Progenitor cell of endocrine pancreas (in vitro differentiated cells): ENCODE data around the gene ADCY5. TPM values are rescaled to one million over a fixed set of nuclear protein-coding genes. Genes with fewer than 3 reads are reported as not detected.

Experiments
- DNase-seq: peaks from one replicate; pipeline ENCODE4 v3.0.0; 2021; ENCODE audit warnings: low spot score; ENCODE audit not compliant: unreplicated experiment
- H3K27ac Mint-ChIP-seq: 2 replicates; pipeline ENCODE4 v1.8.0; 2021; ENCODE audit warnings: mild to moderate bottlenecking, moderate library complexity, mixed read lengths
- H3K27me3 Mint-ChIP-seq: 2 replicates; pipeline ENCODE4 v1.8.0; 2021; ENCODE audit warnings: mixed read lengths
- H3K36me3 Mint-ChIP-seq: 2 replicates; pipeline ENCODE4 v1.8.0; 2022; ENCODE audit warnings: mixed read lengths; ENCODE audit not compliant: insufficient read depth
- H3K4me1 Mint-ChIP-seq: 2 replicates; pipeline ENCODE4 v1.8.0; 2021; ENCODE audit warnings: low read depth, mixed read lengths
- H3K4me3 Mint-ChIP-seq: 2 replicates; pipeline ENCODE4 v1.8.0; 2021; ENCODE audit warnings: low read depth, mild to moderate bottlenecking, moderate library complexity, mixed read lengths
- H3K9me3 Mint-ChIP-seq: 2 replicates; pipeline ENCODE4 v1.8.0; 2021; ENCODE audit warnings: low read depth, mixed read lengths
- total RNA-seq: library from RNA; stranded (reverse); gene quantifications from 2 replicates; pipeline ENCODE4 v1.2.1, GENCODE V29; 2021
- TF ChIP-seq, protein P1 (sequence below): fragments of 200-600 bp; sonication (generic); IDR thresholded peaks from one replicate; pipeline ENCODE4 v1.5.0; 2021; ENCODE audit warnings: antibody characterized with exemption, mild to moderate bottlenecking; ENCODE audit not compliant: unreplicated experiment

Gene ADCY5
- total RNA-seq, 1 donor from 2014 or later = 33.8 TPM

GRCh38 chr3:123287051-123287961, 161.6 kb downstream of the ADCY5 start:
- no peak overlapping the region for H3K4me3 Mint-ChIP-seq
- TF ChIP-seq, protein P1, sequence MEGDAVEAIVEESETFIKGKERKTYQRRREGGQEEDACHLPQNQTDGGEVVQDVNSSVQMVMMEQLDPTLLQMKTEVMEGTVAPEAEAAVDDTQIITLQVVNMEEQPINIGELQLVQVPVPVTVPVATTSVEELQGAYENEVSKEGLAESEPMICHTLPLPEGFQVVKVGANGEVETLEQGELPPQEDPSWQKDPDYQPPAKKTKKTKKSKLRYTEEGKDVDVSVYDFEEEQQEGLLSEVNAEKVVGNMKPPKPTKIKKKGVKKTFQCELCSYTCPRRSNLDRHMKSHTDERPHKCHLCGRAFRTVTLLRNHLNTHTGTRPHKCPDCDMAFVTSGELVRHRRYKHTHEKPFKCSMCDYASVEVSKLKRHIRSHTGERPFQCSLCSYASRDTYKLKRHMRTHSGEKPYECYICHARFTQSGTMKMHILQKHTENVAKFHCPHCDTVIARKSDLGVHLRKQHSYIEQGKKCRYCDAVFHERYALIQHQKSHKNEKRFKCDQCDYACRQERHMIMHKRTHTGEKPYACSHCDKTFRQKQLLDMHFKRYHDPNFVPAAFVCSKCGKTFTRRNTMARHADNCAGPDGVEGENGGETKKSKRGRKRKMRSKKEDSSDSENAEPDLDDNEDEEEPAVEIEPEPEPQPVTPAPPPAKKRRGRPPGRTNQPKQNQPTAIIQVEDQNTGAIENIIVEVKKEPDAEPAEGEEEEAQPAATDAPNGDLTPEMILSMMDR = no peak

DNA sequence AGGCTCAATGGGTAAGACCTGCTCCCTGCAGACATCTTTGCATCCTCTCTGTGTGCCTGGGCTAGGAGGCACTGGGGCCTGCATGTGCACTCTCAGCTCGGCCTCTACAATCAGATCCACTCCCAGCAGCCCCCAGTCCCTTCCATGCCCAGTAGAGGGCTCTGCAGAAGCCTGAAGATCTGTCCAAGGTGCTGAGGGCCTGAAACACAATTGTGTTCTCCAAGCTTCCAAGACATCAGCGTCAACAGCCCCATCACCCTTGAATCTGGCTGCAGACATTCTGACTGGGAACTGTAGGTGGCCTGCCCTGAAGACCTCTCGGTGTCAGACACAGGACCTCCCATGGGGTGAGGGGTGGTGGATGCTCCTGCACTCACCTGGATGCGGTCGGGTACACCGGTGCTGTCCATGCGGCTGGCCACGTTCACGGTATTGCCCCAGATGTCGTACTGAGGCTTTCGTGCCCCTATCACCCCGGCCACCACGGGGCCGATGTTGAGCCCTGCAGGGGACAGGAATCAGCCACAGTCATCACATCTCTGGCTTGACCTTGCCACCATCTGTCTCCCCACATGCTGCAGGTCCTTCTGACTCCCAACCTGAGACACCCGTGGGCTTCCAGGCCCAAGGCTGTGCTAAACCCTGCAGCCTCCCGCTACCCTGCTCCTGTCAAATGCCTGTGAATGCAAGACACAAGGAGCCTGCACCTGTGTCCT, 162.4 kb downstream of the ADCY5 start:
- peak; percentile 56 for DNase-seq
- Mint-ChIP-seq H3K27ac (no peak overlapping the region), H3K36me3 (peaks cover 11% of the 10 kb centered on the region), H3K4me1 (no peaks in the 10 kb centered on the region), H3K27me3 (no peaks in the 10 kb centered on the region), H3K9me3 (no peaks in the 10 kb centered on the region), H3K4me3 (no peak overlapping the region)
- TF ChIP-seq, protein P1 = peak; percentile 86

More at GRCh38 chr3:123287051-123287961, 161.6 kb downstream of the ADCY5 start:
- H3K27ac Mint-ChIP-seq = no peak overlapping the region
- H3K9me3 Mint-ChIP-seq = no peaks in the 10 kb centered on the region
- H3K36me3 Mint-ChIP-seq = peaks cover 12% of the 10 kb centered on the region
- H3K4me1 Mint-ChIP-seq = no peaks in the 10 kb centered on the region
- DNase-seq = no peak
- no peaks in the 10 kb centered on the region for H3K27me3 Mint-ChIP-seq

DNA sequence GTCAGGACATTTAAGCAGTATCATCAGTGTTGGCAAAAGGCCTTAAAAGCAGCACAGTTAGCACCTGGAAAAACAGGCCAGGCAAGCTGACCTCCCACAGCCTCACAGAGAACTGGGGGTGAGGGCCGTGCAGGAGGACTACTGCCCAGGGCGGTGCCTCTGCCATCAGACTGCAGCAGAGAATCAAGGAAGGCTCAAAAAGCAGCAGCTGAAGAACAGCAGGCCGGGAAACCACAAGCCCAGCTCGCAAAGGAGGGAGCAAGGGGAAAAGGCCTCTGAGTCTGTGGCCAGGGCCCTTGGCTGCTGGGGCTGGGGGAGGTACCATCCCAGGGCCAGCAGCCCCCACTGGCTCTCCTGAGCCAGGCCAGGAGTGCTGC, 163.0 kb downstream of the ADCY5 start:
- TF ChIP-seq, protein P1 = no peak
- Mint-ChIP-seq H3K4me1 (no peaks in the 10 kb centered on the region), H3K27me3 (no peaks in the 10 kb centered on the region), H3K36me3 (peaks cover 9% of the 10 kb centered on the region), H3K27ac (no peak overlapping the region), H3K4me3 (no peak overlapping the region), H3K9me3 (no peaks in the 10 kb centered on the region)
- DNase-seq = no peak

DNA sequence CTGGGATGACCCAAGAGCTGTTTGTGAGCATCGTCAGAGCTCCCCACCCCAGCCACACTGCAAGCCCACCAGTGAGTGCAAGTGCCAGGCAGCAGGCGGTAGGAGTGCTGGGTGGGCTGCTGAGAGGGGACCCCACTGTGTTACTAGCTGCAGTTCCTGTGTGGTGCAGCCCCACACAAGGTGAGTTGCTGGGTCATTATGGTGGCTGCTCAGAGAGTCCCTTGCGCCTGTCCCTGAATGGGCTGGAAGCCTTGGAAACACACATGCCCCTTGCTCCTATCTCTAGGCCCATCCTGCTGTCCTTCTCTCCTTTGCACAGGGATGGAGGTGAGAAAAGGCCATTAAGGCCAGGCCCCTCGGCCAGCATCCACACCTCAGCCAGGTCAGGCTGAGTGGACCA, 163.4 kb downstream of the ADCY5 start:
- H3K27me3 Mint-ChIP-seq = no peaks in the 10 kb centered on the region
- DNase-seq = no peak
- TF ChIP-seq, protein P1 = no peak
- H3K27ac Mint-ChIP-seq = no peak overlapping the region
- no peaks in the 10 kb centered on the region for H3K9me3 Mint-ChIP-seq
- no peaks in the 10 kb centered on the region for H3K4me1 Mint-ChIP-seq
- no peak overlapping the region for H3K4me3 Mint-ChIP-seq
- peaks cover 8% of the 10 kb centered on the region for H3K36me3 Mint-ChIP-seq

GRCh38 chr3:123285066-123285465, 163.8 kb downstream of the ADCY5 start:
- TF ChIP-seq, protein P1 = no peak

More at GRCh38 chr3:123285066-123285465, 163.8 kb downstream of the ADCY5 start:
- Mint-ChIP-seq H3K27ac (no peak overlapping the region), H3K27me3 (no peaks in the 10 kb centered on the region), H3K4me1 (no peaks in the 10 kb centered on the region), H3K4me3 (no peak overlapping the region), H3K9me3 (no peaks in the 10 kb centered on the region), H3K36me3 (peaks cover 7% of the 10 kb centered on the region)
- no peak for DNase-seq
